DMS153 treated with DMSO at 0.1 percent for 48 hours (cell line): Measurements from ENCODE around the gene NMRK1.
A peak's percentile ranks its signal among the peaks of the same experiment; 100 is the strongest.

Experiments used
- DNase-seq: peaks from one replicate; lab custom pipeline; 2025; ENCODE audit not compliant: unreplicated experiment; lab: John Stamatoyannopoulos, UW

Gene NMRK1

GRCh38 chr9:75102177-75102790 is 14.3 kb upstream of the NMRK1 start:
- no peak for DNase-seq

DNA sequence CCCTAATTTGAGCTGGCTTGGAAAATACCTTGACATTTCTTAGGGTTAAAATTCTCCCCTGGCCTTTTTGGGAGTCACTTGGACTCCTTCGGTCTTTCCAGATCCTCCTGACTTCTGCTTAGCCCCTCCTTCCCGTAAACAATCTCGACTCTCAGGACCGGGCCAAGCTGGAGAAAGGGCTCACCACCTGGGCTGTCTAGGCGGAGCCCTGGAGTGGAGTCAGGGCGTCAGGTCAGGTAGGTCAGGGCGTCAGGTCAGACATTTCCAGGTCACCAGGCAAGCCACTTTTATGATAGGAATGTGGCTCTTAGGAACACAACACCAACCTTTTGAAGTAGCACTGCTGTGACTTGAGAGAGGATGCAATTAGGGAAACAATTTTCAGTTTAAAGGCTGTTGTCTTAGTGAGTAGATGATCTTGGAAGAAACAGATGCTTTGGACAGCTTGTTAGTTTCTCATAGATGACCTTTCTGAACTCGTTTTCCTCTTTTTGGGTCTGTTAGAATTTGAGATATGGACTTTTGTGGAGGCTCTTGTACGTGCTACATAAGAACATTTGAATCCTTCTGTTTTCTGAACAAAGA is 13.1 kb upstream of the NMRK1 start:
- no peak for DNase-seq

- no peak for DNase-seq
These were observed 8.8 kb upstream of the NMRK1 start for GRCh38 chr9:75096796-75097195.

- no peak for DNase-seq
These were observed 4.8 kb upstream of the NMRK1 start for GRCh38 chr9:75092766-75093165.

DNA sequence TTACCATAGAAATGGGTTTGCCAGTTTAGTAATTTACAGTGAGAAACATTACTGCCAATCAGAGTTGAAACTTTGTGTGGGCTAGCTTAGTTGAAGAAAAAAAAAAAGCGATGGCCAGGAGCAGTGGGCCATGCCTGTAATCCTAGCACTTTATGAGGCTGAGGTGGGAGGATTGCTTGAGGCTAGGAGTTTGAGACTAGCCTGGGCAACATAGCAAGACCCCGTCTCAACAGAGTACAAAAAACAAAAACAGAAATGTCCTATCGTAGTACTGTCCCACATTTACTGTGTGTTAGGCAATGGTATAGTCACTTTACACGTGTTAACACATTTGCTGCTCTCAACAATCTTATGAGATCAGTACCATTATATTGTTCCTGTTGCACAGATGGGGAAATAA is 2.6 kb upstream of the NMRK1 start:
- no peak for DNase-seq

DNA sequence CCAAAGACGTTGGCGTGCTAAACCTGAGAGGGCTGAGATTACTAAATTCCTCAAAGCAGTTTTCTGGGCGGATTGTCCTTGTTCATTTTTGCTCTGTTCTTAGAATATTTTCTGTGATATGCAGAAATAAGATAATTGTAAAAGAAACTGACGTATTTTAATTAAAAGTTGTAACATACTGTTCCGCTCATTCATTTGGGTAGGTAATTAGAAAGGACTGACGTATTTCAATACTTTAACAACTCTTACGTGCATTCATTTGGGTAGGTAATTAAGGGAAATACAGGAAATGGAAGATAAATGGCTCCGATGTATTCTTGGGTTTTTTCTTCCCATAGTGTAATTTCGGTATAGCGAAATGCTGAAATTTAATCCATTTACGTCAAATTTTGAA is 1.4 kb upstream of the NMRK1 start:
- no peak for DNase-seq

GRCh38 chr9:75088646-75089372 is 854 bp upstream of the NMRK1 start:
- DNase-seq = peak; percentile 58

GRCh38 chr9:75087289-75087823 is 599 bp downstream of the NMRK1 start:
- DNase-seq = peak; percentile 44

DNA sequence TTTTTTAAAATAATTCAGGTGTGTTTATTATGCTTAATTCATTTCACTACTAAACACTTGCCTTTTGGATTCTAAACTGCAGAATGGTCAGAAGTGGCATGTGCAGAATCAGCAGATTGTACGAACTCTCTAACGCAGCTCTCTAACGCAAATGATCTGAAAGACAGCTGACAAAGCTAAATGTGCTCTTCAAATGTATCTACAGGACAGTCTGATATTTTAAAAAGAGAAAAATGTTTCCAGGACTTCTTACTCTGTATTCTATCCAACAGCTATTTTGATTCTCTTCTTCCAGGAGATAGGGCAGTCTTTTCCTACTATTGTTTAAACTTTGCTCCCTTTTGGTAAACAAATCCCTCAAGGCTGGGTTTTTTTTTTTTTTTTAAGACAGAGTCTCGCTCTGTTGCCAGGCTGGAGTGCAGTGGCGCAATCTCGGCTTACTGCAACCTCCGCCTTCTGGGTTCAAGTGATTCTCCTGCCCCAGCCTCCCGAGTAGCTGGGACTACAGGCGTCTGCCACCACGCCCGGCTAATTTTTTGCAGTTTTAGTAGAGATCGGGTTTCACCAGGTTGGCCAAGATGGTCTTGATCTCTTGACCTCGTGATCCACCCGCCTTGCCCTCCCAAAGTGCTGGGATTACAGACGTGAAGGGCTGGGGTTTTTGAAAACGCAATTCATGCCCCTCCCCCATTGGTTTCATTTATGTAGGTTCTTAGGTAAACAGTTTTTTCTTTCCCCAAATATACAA is 1.2 kb downstream of the NMRK1 start:
- DNase-seq = no peak

- no peak for DNase-seq
These were observed 2.3 kb downstream of the NMRK1 start for GRCh38 chr9:75085640-75086039.

GRCh38 chr9:75084081-75084672 is 3.8 kb downstream of the NMRK1 start:
- no peak for DNase-seq

GRCh38 chr9:75083188-75083970 is 4.6 kb downstream of the NMRK1 start:
- no peak for DNase-seq

DNA sequence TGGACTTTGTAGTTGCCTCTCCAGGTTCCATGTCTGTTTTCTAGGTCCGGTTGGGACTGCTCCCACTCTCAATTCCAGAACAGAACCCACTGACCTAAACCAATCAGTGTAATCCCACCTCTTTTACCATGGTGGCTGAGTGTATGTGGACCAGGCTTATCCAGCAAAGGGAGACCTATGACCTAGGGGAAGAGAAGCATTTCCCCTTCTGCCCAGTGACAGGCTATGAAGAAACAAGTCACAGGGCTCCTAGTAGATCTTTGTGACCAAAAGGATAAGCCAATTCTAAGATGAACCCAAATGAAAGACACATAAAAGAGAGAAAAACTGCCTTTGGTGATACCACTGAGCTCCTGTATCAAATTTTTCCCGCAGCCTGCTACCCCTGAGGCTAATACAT is 6.3 kb downstream of the NMRK1 start:
- DNase-seq = no peak

DNA sequence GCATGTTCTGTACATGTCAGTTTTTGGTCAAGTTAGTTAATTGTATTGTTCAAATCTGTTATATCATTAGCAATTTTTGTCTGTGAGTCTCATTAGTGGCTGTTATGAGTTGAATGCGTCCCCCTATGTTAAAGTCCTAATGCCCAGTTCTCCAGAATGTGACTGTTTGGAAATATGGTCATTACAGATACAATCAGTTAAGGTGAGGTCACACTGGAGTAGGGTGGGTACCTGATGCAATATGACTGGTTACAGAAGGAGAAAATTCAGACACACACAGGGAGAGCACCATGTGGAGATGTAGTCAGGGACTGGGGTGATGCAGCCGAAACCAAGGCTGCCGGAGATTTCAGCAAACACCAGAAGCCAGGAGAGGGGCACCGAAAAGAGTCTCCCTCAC is 15.1 kb downstream of the NMRK1 start:
- DNase-seq = no peak

- DNase-seq = no peak
These were observed 16.3 kb downstream of the NMRK1 start for GRCh38 chr9:75071530-75072122.

GRCh38 chr9:75069171-75069570 is 18.8 kb downstream of the NMRK1 start:
- no peak for DNase-seq

GRCh38 chr9:75067894-75068293 is 20.1 kb downstream of the NMRK1 start:
- no peak for DNase-seq

GRCh38 chr9:75065510-75065909 is 22.4 kb downstream of the NMRK1 start:
- DNase-seq = no peak

DNA sequence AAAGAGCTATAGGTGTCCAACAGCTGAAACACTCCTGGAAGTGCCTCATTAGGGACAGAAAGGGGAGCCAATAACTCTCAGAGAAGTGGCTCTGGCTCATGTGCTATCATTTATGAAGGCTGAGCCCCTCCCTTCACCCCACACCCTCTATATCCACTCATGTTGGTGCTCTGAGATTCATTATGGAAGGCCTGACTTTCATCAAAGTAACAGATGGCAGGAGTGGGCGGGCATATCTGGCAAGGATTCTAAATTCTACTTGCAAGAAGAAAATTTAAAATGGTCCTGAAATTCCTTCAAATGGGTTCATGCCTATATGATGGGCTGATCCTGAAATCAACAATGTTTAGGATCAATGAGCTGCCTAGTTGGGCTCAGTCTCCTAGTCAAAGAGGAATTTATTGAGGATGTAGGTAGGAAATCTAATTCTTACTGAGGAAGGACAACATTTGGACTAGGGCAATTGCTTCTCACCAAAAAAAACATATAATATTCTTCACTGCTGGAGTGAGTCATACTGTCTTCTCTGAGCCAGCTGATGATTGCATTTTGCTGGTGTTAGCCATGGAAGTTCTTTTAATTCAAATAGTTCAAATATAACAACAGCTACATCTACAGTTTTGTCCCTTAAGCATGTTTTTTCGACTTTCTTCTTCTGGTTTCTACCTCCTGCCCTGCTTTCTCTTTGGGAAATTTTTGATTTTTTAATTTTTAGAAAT is 23.5 kb downstream of the NMRK1 start:
- DNase-seq = no peak
